ENCODE results near the gene SDS. TPM values are rescaled to one million over a fixed set of nuclear protein-coding genes. Genes with fewer than 3 reads are reported as not detected.

The SDS gene
- total RNA-seq, 1 experiment from 2014 or later = not detected

- no peak overlapping the region for H3K4me2 ChIP-seq (ENCODE audit: low read depth, low read length, poor library complexity, severe bottlenecking)
- H2AFZ ChIP-seq (ENCODE audit: low read length) = no peak overlapping the region
- H4K20me1 ChIP-seq (ENCODE audit: insufficient read depth, low read depth, low read length) = no peaks in the 10 kb centered on the region
- no peak for DNase-seq
- no peaks in the 10 kb centered on the region for H3K79me2 ChIP-seq (ENCODE audit: low read length)
- no peak overlapping the region for H3K4me3 ChIP-seq (ENCODE audit: low read length)
- H3K27me3 ChIP-seq (ENCODE audit: low read length) = no peaks in the 10 kb centered on the region
- no peaks in the 10 kb centered on the region for H3K36me3 ChIP-seq (ENCODE audit: insufficient read depth, low read length)
- H3K9me2 ChIP-seq (replicated peaks; ENCODE audit: insufficient read depth, low read length) = no peaks in the 10 kb centered on the region
- no peak overlapping the region for H3K9ac ChIP-seq (ENCODE audit: low read length)
- no peaks in the 10 kb centered on the region for H3K9me3 ChIP-seq (ENCODE audit: low read length)
- no peaks in the 10 kb centered on the region for H3K4me1 ChIP-seq (ENCODE audit: low read length)
- H3K27ac ChIP-seq (ENCODE audit: low read length) = no peak overlapping the region
These were observed 4.2 kb downstream of the SDS start for GRCh38 chr12:113399490-113399889.

DNA sequence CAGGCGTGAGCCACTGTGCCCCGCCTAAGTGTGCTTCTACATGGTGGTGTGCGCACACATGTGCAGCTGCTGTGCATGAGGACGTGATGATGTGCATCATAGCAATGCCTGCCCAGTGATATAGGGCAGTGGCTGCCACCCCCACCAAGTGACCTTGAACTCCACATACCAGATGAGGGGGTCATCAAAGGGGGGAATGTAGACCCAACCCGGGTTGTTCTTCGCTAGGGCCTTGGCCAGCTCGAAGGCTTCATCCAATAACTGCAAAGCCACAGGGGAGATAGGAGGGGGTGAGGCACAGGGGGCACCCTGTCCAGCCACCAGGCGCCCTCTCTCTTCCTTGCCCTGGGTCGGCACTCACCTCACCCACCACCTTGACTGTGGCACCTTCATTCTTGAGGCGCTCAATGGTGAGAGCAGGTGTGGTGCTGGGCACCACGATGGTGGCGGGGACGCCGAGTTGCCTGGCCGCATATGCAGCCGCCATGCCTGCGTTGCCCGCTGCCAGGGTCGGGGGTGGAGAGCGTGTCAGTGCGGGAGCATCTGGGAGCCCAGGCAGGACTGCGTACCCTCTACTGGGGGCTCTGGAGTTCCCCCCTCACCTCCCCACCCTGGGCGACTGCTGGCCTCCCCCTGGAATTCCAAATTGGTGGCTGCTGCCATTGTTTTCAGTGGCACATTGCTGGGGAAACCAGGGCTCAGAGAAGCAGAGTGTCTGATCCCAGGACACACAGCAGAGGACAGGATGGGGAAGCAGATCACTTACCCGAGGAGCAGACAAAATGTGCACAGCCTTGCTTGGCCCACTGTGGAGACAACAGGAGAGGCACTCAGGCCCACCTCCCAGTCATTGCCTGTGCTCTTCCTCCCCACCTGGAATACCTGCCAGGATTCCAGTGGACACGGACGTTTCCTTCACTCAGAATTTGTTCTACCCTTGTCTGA lies 5.1 kb downstream of the SDS start:
- Histone ChIP-seq H3K4me1 (ENCODE audit: low read length) (no peaks in the 10 kb centered on the region; the same call in 1 of the 2 replicates), H3K27ac (ENCODE audit: low read length) (no peak overlapping the region), H3K4me2 (ENCODE audit: low read depth, low read length, poor library complexity, severe bottlenecking) (no peak overlapping the region), H3K9me3 (ENCODE audit: low read length) (no peaks in the 10 kb centered on the region), H3K4me3 (ENCODE audit: low read length) (no peak overlapping the region), H3K27me3 (ENCODE audit: low read length) (no peaks in the 10 kb centered on the region), H2AFZ (ENCODE audit: low read length) (no peak overlapping the region), H3K9ac (ENCODE audit: low read length) (no peak overlapping the region), H4K20me1 (ENCODE audit: insufficient read depth, low read depth, low read length) (no peaks in the 10 kb centered on the region), H3K36me3 (ENCODE audit: insufficient read depth, low read length) (no peaks in the 10 kb centered on the region), H3K9me2 (replicated peaks; ENCODE audit: insufficient read depth, low read length) (no peaks in the 10 kb centered on the region), H3K79me2 (ENCODE audit: low read length) (no peaks in the 10 kb centered on the region)
- no peak for DNase-seq

DNA sequence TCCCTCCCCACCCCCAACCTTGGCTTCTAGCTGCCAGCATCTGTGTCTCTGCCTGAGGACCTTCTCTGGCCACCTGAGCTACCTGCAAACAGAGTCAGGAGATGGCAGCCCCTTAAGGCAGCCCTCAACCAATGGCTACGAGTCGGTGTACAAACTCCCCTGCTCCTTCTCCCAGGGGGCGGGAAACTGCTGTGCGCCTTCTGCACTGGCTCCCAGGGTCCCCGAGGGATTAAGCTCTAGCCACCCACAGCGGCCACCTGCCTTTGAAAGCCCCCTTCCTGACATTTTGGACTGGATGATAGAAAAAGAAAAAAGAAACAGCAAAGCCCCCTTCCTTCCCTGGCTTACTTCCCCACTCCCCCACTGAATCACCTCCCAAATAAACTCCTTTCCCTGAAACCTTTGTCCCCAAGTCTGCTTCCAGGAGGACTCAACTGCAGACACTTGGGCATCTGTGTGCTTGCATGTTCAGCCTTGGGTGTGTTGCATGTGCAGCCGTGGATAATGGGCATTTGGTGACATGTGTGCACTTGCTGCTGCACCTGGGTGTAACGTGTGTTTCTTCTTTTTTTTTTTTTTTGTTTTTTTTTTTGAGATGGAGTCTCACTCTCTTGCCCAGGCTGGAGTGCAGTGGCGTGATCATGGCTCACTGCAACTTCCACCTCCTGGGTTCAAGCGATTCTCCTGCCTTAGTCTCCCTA lies 6.0 kb downstream of the SDS start:
- Histone ChIP-seq H3K4me1 (ENCODE audit: low read length) (peaks cover 4% of the 10 kb centered on the region; the same call in 1 of the 2 replicates), H3K27me3 (ENCODE audit: low read length) (no peaks in the 10 kb centered on the region), H2AFZ (ENCODE audit: low read length) (no peak overlapping the region), H3K9ac (ENCODE audit: low read length) (no peak overlapping the region), H3K27ac (ENCODE audit: low read length) (no peak overlapping the region), H3K4me3 (ENCODE audit: low read length) (no peak overlapping the region), H3K9me2 (replicated peaks; ENCODE audit: insufficient read depth, low read length) (no peaks in the 10 kb centered on the region), H3K79me2 (ENCODE audit: low read length) (no peaks in the 10 kb centered on the region), H3K36me3 (ENCODE audit: insufficient read depth, low read length) (no peaks in the 10 kb centered on the region), H3K4me2 (ENCODE audit: low read depth, low read length, poor library complexity, severe bottlenecking) (no peak overlapping the region), H4K20me1 (ENCODE audit: insufficient read depth, low read depth, low read length) (0 out of 2 replicates have a peak, but pooled peaks cover 4% of the 10 kb centered on the region), H3K9me3 (ENCODE audit: low read length) (no peaks in the 10 kb centered on the region)
- no peak for DNase-seq

DNA sequence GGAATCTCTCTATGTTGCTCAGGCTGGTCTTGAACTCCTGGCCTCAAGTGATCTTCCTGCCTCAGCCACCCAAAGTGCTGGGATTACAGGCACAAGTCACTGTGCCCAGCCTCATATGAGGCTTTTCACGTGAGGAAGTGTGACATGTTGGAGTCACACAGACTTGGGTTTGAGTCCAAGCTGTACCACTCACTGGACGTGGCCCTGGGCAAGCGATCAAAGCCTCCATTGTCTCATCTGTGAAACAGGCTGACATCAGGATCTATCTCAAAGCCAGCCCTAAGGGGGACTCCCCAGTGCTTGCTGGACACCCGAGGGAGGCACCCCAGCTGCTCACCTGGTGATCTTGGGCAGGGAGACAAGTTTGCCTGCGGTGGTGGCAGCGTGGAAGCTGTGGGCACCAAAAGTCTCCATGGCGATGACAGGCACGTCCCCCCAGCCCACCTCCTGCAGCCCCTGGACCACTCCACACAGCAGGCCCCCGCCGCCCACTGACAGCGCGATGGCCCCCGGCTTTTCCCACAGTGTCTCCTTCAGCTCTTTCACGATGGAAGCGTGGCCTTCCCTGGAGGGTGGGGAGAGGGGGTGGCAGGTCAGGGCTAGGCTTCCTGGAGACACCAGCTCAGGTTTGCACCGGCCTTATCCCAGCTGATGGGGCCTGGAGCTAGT lies 6.7 kb downstream of the SDS start:
- H3K9ac ChIP-seq (ENCODE audit: low read length) = no peak overlapping the region
- no peaks in the 10 kb centered on the region for H3K9me2 ChIP-seq (replicated peaks; ENCODE audit: insufficient read depth, low read length)
- H3K4me1 ChIP-seq (ENCODE audit: low read length) = peaks cover 4% of the 10 kb centered on the region; the same call in 1 of the 2 replicates
- H3K36me3 ChIP-seq (ENCODE audit: insufficient read depth, low read length) = no peaks in the 10 kb centered on the region
- no peaks in the 10 kb centered on the region for H3K9me3 ChIP-seq (ENCODE audit: low read length)
- 0 out of 2 replicates have a peak, but pooled peaks cover 4% of the 10 kb centered on the region for H4K20me1 ChIP-seq (ENCODE audit: insufficient read depth, low read depth, low read length)
- H3K27me3 ChIP-seq (ENCODE audit: low read length) = no peaks in the 10 kb centered on the region
- no peak overlapping the region for H3K4me2 ChIP-seq (ENCODE audit: low read depth, low read length, poor library complexity, severe bottlenecking)
- no peak overlapping the region for H3K4me3 ChIP-seq (ENCODE audit: low read length)
- H3K27ac ChIP-seq (ENCODE audit: low read length) = no peak overlapping the region
- DNase-seq = no peak
- H3K79me2 ChIP-seq (ENCODE audit: low read length) = no peaks in the 10 kb centered on the region
- no peak overlapping the region for H2AFZ ChIP-seq (ENCODE audit: low read length)

DNA sequence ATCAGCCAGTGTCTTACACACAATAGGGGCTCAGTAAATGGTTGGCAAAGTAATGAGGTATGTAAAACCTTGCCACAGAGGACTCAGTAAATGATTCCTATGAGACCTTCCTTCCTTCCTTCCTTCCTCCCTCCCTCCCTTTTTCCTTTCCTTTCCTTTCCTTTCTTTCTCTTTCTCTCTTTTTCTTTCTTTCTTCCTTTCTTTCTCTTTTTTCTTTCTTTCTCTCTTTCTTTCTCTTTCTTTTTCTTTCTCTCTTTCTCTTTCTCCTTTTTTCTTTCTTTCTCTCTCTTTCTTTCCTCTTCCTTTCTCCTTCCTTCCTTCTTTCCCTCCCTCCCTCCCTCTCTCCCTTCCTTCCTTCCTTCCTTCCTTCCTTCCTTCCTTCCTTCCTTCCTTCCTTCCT lies 7.5 kb downstream of the SDS start:
- no peak overlapping the region for H3K9ac ChIP-seq (ENCODE audit: low read length)
- no peaks in the 10 kb centered on the region for H3K27me3 ChIP-seq (ENCODE audit: low read length)
- peaks cover 4% of the 10 kb centered on the region; the same call in 1 of the 2 replicates for H3K4me1 ChIP-seq (ENCODE audit: low read length)
- H3K9me2 ChIP-seq (replicated peaks; ENCODE audit: insufficient read depth, low read length) = no peaks in the 10 kb centered on the region
- no peak overlapping the region for H3K4me2 ChIP-seq (ENCODE audit: low read depth, low read length, poor library complexity, severe bottlenecking)
- no peak overlapping the region for H3K27ac ChIP-seq (ENCODE audit: low read length)
- H2AFZ ChIP-seq (ENCODE audit: low read length) = no peak overlapping the region
- H3K9me3 ChIP-seq (ENCODE audit: low read length) = no peaks in the 10 kb centered on the region
- H4K20me1 ChIP-seq (ENCODE audit: insufficient read depth, low read depth, low read length) = 0 out of 2 replicates have a peak, but pooled peaks cover 4% of the 10 kb centered on the region
- H3K4me3 ChIP-seq (ENCODE audit: low read length) = no peak overlapping the region
- no peaks in the 10 kb centered on the region for H3K79me2 ChIP-seq (ENCODE audit: low read length)
- H3K36me3 ChIP-seq (ENCODE audit: insufficient read depth, low read length) = no peaks in the 10 kb centered on the region
- DNase-seq = no peak

GRCh38 chr12:113395119-113395518 lies 8.6 kb downstream of the SDS start:
- peaks cover 4% of the 10 kb centered on the region; the same call in 1 of the 2 replicates for H3K4me1 ChIP-seq (ENCODE audit: low read length)

GRCh38 chr12:113393749-113394148 lies 9.9 kb downstream of the SDS start:
- Histone ChIP-seq H3K9me3 (ENCODE audit: low read length) (no peaks in the 10 kb centered on the region), H3K4me3 (ENCODE audit: low read length) (no peak overlapping the region), H3K4me1 (ENCODE audit: low read length) (peaks cover 4% of the 10 kb centered on the region; the same call in 1 of the 2 replicates), H3K9me2 (replicated peaks; ENCODE audit: insufficient read depth, low read length) (no peaks in the 10 kb centered on the region), H3K4me2 (ENCODE audit: low read depth, low read length, poor library complexity, severe bottlenecking) (no peak overlapping the region), H3K27ac (ENCODE audit: low read length) (no peak overlapping the region), H3K9ac (ENCODE audit: low read length) (no peak overlapping the region), H3K79me2 (ENCODE audit: low read length) (no peaks in the 10 kb centered on the region), H2AFZ (ENCODE audit: low read length) (no peak overlapping the region), H3K36me3 (ENCODE audit: insufficient read depth, low read length) (peaks cover 2% of the 10 kb centered on the region; the same call in 1 of the 2 replicates), H4K20me1 (ENCODE audit: insufficient read depth, low read depth, low read length) (0 out of 2 replicates have a peak, but pooled peaks cover 4% of the 10 kb centered on the region), H3K27me3 (ENCODE audit: low read length) (no peaks in the 10 kb centered on the region)
- DNase-seq = no peak

More at GRCh38 chr12:113395119-113395518, 8.6 kb downstream of the SDS start:
- Histone ChIP-seq H3K27ac (ENCODE audit: low read length) (no peak overlapping the region), H3K9me2 (replicated peaks; ENCODE audit: insufficient read depth, low read length) (no peaks in the 10 kb centered on the region), H3K36me3 (ENCODE audit: insufficient read depth, low read length) (peaks cover 2% of the 10 kb centered on the region; the same call in 1 of the 2 replicates), H3K9ac (ENCODE audit: low read length) (no peak overlapping the region), H3K4me3 (ENCODE audit: low read length) (no peak overlapping the region), H3K9me3 (ENCODE audit: low read length) (no peaks in the 10 kb centered on the region), H2AFZ (ENCODE audit: low read length) (no peak overlapping the region), H4K20me1 (ENCODE audit: insufficient read depth, low read depth, low read length) (0 out of 2 replicates have a peak, but pooled peaks cover 4% of the 10 kb centered on the region), H3K27me3 (ENCODE audit: low read length) (no peaks in the 10 kb centered on the region), H3K4me2 (ENCODE audit: low read depth, low read length, poor library complexity, severe bottlenecking) (no peak overlapping the region), H3K79me2 (ENCODE audit: low read length) (no peaks in the 10 kb centered on the region)
- DNase-seq = no peak
